ENCODE measurements around the gene LEFTY2.

- no peak for TF ChIP-seq MAX (IDR thresholded peaks at IDR 0.05; ENCODE audit: low read depth, low read length)
- TF ChIP-seq EZH2 (IDR thresholded peaks at IDR 0.05; ENCODE audit: borderline replicate concordance, control insufficient read depth, low read depth, low read length): no peak
These were observed 26.6 kb downstream of the LEFTY2 start for GRCh38 chr1:225914391-225914790.
